ENCODE measurements around the gene HS3ST3A1. TPM values are rescaled to one million over a fixed set of nuclear protein-coding genes. Genes with fewer than 3 reads are reported as not detected.
A peak's percentile ranks its signal among the peaks of the same experiment; 100 is the strongest.

HS3ST3A1 gene
- polyA plus RNA-seq, 6 donors from 2014 or later, result 0.21 TPM; not detected in 5

- Mint-ChIP-seq H3K4me3 (no peak overlapping the region), H3K36me3 (peaks cover 0 to 4% of the 10 kb centered on the region in 2 donors), H3K9me3 (no peaks in the 10 kb centered on the region), H3K4me1 (peaks cover 1 to 5% (median 3%) of the 10 kb centered on the region in 3 donors), H3K27me3 (peaks cover 32 to 49% (median 39%) of the 10 kb centered on the region in 3 donors), H3K27ac (no peak overlapping the region)
- peak; percentile 43 to 72 for ATAC-seq (ENCODE audit: low read depth in 2 of 2)
- DNase-seq, result peak; percentile 68
Measured at GRCh38 chr17:13594762-13595598, 6.7 kb downstream of the HS3ST3A1 start.

- no peaks in the 10 kb centered on the region for H3K36me3 Mint-ChIP-seq
- H3K27me3 Mint-ChIP-seq, result peaks cover 28 to 49% (median 37%) of the 10 kb centered on the region in 3 donors
- no peak for DNase-seq
- no peaks in the 10 kb centered on the region for H3K9me3 Mint-ChIP-seq
- no peak overlapping the region for H3K4me3 Mint-ChIP-seq
- H3K27ac Mint-ChIP-seq, result no peak overlapping the region
- no peak for ATAC-seq (ENCODE audit: low read depth in 2 of 2)
- peaks cover 0 to 5% (median 3%) of the 10 kb centered on the region in 3 donors for H3K4me1 Mint-ChIP-seq
Measured at GRCh38 chr17:13594310-13594709, 7.4 kb downstream of the HS3ST3A1 start.

- H3K27me3 Mint-ChIP-seq, result peaks cover 24 to 49% (median 33%) of the 10 kb centered on the region in 3 donors
- no peak overlapping the region for H3K27ac Mint-ChIP-seq
Measured at GRCh38 chr17:13593757-13594156, 8.0 kb downstream of the HS3ST3A1 start.

GRCh38 chr17:13593021-13593751, 8.5 kb downstream of the HS3ST3A1 start:
- H3K4me3 Mint-ChIP-seq, result no peak overlapping the region
- H3K27ac Mint-ChIP-seq, result no peak overlapping the region
- H3K27me3 Mint-ChIP-seq, result peaks cover 23 to 47% (median 30%) of the 10 kb centered on the region in 3 donors
- ATAC-seq (ENCODE audit: low read depth in 2 of 2), result no peak
- H3K36me3 Mint-ChIP-seq, result no peaks in the 10 kb centered on the region
- peaks cover 0 to 5% (median 3%) of the 10 kb centered on the region in 3 donors for H3K4me1 Mint-ChIP-seq
- no peak for DNase-seq
- no peaks in the 10 kb centered on the region for H3K9me3 Mint-ChIP-seq

More at GRCh38 chr17:13593757-13594156, 8.0 kb downstream of the HS3ST3A1 start:
- no peaks in the 10 kb centered on the region for H3K9me3 Mint-ChIP-seq
- no peak overlapping the region for H3K4me3 Mint-ChIP-seq
- DNase-seq, result no peak
- ATAC-seq (ENCODE audit: low read depth in 2 of 2), result no peak
- H3K36me3 Mint-ChIP-seq, result no peaks in the 10 kb centered on the region
- peaks cover 0 to 5% (median 3%) of the 10 kb centered on the region in 3 donors for H3K4me1 Mint-ChIP-seq

- Mint-ChIP-seq H3K27me3 (peaks cover 20 to 43% (median 30%) of the 10 kb centered on the region in 3 donors), H3K4me1 (peaks cover 0 to 5% (median 3%) of the 10 kb centered on the region in 3 donors), H3K9me3 (no peaks in the 10 kb centered on the region)
Measured at GRCh38 chr17:13592427-13592826, 9.3 kb downstream of the HS3ST3A1 start.

GRCh38 chr17:13590441-13590840, 11.3 kb downstream of the HS3ST3A1 start:
- Mint-ChIP-seq H3K4me1 (peaks cover 0 to 5% (median 3%) of the 10 kb centered on the region in 3 donors), H3K27ac (no peak overlapping the region), H3K9me3 (peaks cover 0 to 2% (median 0%) of the 10 kb centered on the region in 7 donors), H3K27me3 (peaks cover 17 to 34% (median 22%) of the 10 kb centered on the region in 3 donors), H3K4me3 (no peak overlapping the region), H3K36me3 (no peaks in the 10 kb centered on the region)
- DNase-seq (no peak), ATAC-seq (ENCODE audit: low read depth in 2 of 2) (no peak)

More at GRCh38 chr17:13592427-13592826, 9.3 kb downstream of the HS3ST3A1 start:
- no peak for ATAC-seq (ENCODE audit: low read depth in 2 of 2)
- no peak for DNase-seq
- Mint-ChIP-seq H3K36me3 (no peaks in the 10 kb centered on the region), H3K4me3 (no peak overlapping the region), H3K27ac (peak overlapping the region in 1 of 6 donors; percentile 14)

- peaks cover 0 to 2% (median 0%) of the 10 kb centered on the region in 7 donors for H3K9me3 Mint-ChIP-seq
Measured at GRCh38 chr17:13589658-13590057, 12.1 kb downstream of the HS3ST3A1 start.

GRCh38 chr17:13587487-13588338, 14.0 kb downstream of the HS3ST3A1 start:
- Mint-ChIP-seq H3K4me3 (no peak overlapping the region), H3K27ac (no peak overlapping the region)
- ATAC-seq (ENCODE audit: low read depth in 2 of 2), result no peak

More at GRCh38 chr17:13589658-13590057, 12.1 kb downstream of the HS3ST3A1 start:
- Mint-ChIP-seq H3K4me3 (no peak overlapping the region), H3K27ac (no peak overlapping the region), H3K27me3 (peaks cover 14 to 28% (median 16%) of the 10 kb centered on the region in 3 donors), H3K36me3 (no peaks in the 10 kb centered on the region), H3K4me1 (peaks cover 0 to under 1% (median 0%) of the 10 kb centered on the region in 3 donors)
- no peak for DNase-seq
- no peak for ATAC-seq (ENCODE audit: low read depth in 2 of 2)

GRCh38 chr17:13584701-13585080, 17.0 kb downstream of the HS3ST3A1 start:
- H3K9me3 Mint-ChIP-seq, result peaks cover 0 to 2% (median 0%) of the 10 kb centered on the region in 7 donors
- ATAC-seq (ENCODE audit: low read depth in 2 of 2), result no peak
- no peak overlapping the region for H3K4me3 Mint-ChIP-seq
- H3K36me3 Mint-ChIP-seq, result no peaks in the 10 kb centered on the region
- peaks cover 17 to 25% (median 21%) of the 10 kb centered on the region in 3 donors for H3K27me3 Mint-ChIP-seq
- H3K4me1 Mint-ChIP-seq, result no peaks in the 10 kb centered on the region
- no peak overlapping the region for H3K27ac Mint-ChIP-seq
- DNase-seq, result no peak

More at GRCh38 chr17:13587487-13588338, 14.0 kb downstream of the HS3ST3A1 start:
- Mint-ChIP-seq H3K36me3 (no peaks in the 10 kb centered on the region), H3K9me3 (peaks cover 0 to 2% (median 0%) of the 10 kb centered on the region in 7 donors), H3K4me1 (no peaks in the 10 kb centered on the region), H3K27me3 (peaks cover 17 to 30% (median 22%) of the 10 kb centered on the region in 3 donors)
- no peak for DNase-seq

GRCh38 chr17:13583996-13584700, 17.6 kb downstream of the HS3ST3A1 start:
- H3K27ac Mint-ChIP-seq, result no peak overlapping the region
- H3K9me3 Mint-ChIP-seq, result peaks cover 0 to 2% (median 0%) of the 10 kb centered on the region in 7 donors
- H3K27me3 Mint-ChIP-seq, result peaks cover 16 to 19% (median 17%) of the 10 kb centered on the region in 3 donors
- no peak for DNase-seq
- no peak for ATAC-seq (ENCODE audit: low read depth in 2 of 2)
- no peaks in the 10 kb centered on the region for H3K4me1 Mint-ChIP-seq
- no peaks in the 10 kb centered on the region for H3K36me3 Mint-ChIP-seq
- no peak overlapping the region for H3K4me3 Mint-ChIP-seq

GRCh38 chr17:13582776-13583547, 18.8 kb downstream of the HS3ST3A1 start:
- no peaks in the 10 kb centered on the region for H3K4me1 Mint-ChIP-seq
- H3K4me3 Mint-ChIP-seq, result no peak overlapping the region
- H3K27ac Mint-ChIP-seq, result no peak overlapping the region
- H3K36me3 Mint-ChIP-seq, result no peaks in the 10 kb centered on the region
- ATAC-seq (ENCODE audit: low read depth in 2 of 2) (no peak), DNase-seq (no peak)
- H3K27me3 Mint-ChIP-seq, result peaks cover 16 to 17% (median 16%) of the 10 kb centered on the region in 3 donors
- peaks cover 0 to 2% (median 0%) of the 10 kb centered on the region in 7 donors for H3K9me3 Mint-ChIP-seq

GRCh38 chr17:13581925-13582324, 19.8 kb downstream of the HS3ST3A1 start:
- peaks cover 12 to 16% (median 16%) of the 10 kb centered on the region in 3 donors for H3K27me3 Mint-ChIP-seq
- H3K4me3 Mint-ChIP-seq, result no peak overlapping the region
- H3K27ac Mint-ChIP-seq, result no peak overlapping the region
- peaks cover 0 to 9% (median 3%) of the 10 kb centered on the region in 7 donors for H3K9me3 Mint-ChIP-seq
- H3K4me1 Mint-ChIP-seq, result no peaks in the 10 kb centered on the region
- no peak for DNase-seq
- peaks cover 0 to 5% of the 10 kb centered on the region in 2 donors for H3K36me3 Mint-ChIP-seq
- ATAC-seq (ENCODE audit: low read depth in 2 of 2), result no peak
